Sigmoid colon (tissue), 7 donors: ENCODE results near the gene WNT2B. TPM values are rescaled to one million over a fixed set of nuclear protein-coding genes. Genes with fewer than 3 reads are reported as not detected.

ENCODE experiments used
- DNase-seq: peaks from one replicate; pipeline ENCODE4 v3.0.0-alpha.2; 2019
- H3K27ac ChIP-seq, 4 donors: fragments of 200-600 bp; sonication (generic); one replicate each; pipeline ENCODE4 v1.5.1; 2016 to 2019; ENCODE audit warnings: mild to moderate bottlenecking in 1 of 4
- H3K27me3 ChIP-seq, 3 donors: fragments of 200-600 bp; sonication (generic); one replicate each; pipeline ENCODE4 v1.5.1; 2019; ENCODE audit warnings: mild to moderate bottlenecking in 1 of 3
- H3K36me3 ChIP-seq, 4 donors: fragments of 200-600 bp; sonication (generic); one replicate each; pipeline ENCODE4 v1.5.1; 2016 to 2019
- H3K4me1 ChIP-seq, 4 donors: fragments of 200-600 bp; sonication (generic); one replicate each; pipeline ENCODE4 v1.5.1; 2017 to 2019
- H3K4me3 ChIP-seq, 4 donors: fragments of 200-600 bp; sonication (generic); one replicate each; pipeline ENCODE4 v1.5.1; 2017 to 2019; ENCODE audit warnings: mild to moderate bottlenecking in 2 of 4, moderate library complexity in 1 of 4
- H3K9me3 ChIP-seq, 4 donors: fragments of 200-600 bp in 3 of 4; sonication (generic) in 3 of 4; one replicate each; pipeline versions ENCODE4 v1.5.1 to v1.6.1; 2013 to 2019
- EP300 ChIP-seq, 4 donors: sonication (generic); formaldehyde crosslinking; IDR thresholded peaks; one replicate each; pipeline ENCODE4 v1.6.1; 2017; ENCODE audit warnings: antibody characterized with exemption in 4 of 4
- POLR2A ChIP-seq, 2 donors: fragments of 450-650 bp; IDR thresholded peaks; one replicate each; pipeline ENCODE4 v1.6.1; 2016; ENCODE audit warnings: antibody characterized with exemption in 2 of 2, mild to moderate bottlenecking in 2 of 2, moderate library complexity in 2 of 2
- POLR2AphosphoS5 ChIP-seq, 4 donors: sonication (generic); formaldehyde crosslinking; IDR thresholded peaks; one replicate each; pipeline ENCODE4 v1.6.1; 2017; ENCODE audit warnings: antibody characterized with exemption in 4 of 4
- WGBS, 2 donors: extraction: QIAGEN DNeasy Blood & Tissue Kit; methylation state at CpG; one replicate each; pipeline ENCODE4 v1.1.7; 2013; 5-methylcytosine and 5-hydroxymethylcytosine counted together
- intact Hi-C: fragments of 100-400 bp; cut with DNase I; formaldehyde crosslinking; loops from one replicate; pipeline ENCODE4 v1.15.1; 2023
- polyA plus RNA-seq, 3 donors: library from polyadenylated mRNA; stranded (reverse); fragments of 200-250 nt; gene quantifications; one replicate each; pipeline ENCODE4 v1.2.3, GENCODE V29; 2013
- total RNA-seq, 4 donors: library from RNA; depleted of rRNA; stranded (reverse); fragments of >200 nt; gene quantifications; one replicate each; pipeline ENCODE4 v1.1.0, GENCODE V29; 2016
- TF ChIP-seq, protein P1 (sequence below), 4 experiments: fragments of 450-650 bp in 3 of 4; fragments of 200-600 bp in 1 of 4; IDR thresholded peaks; one replicate each; pipeline ENCODE4 v1.5.1; 2016 to 2019; ENCODE audit warnings: antibody characterized with exemption in 4 of 4, mild to moderate bottlenecking in 3 of 4, moderate library complexity in 2 of 4
- donor health status: healthy with polysubstance abuse.
- donor health status: Bipolar disorder and iron deficiency.
- donor health status: healthy.

The WNT2B gene
- total and polyA plus RNA-seq, 7 donors = 1.2 to 4.2 (median 1.8) TPM

GRCh38 chr1:112557385-112557784 is 48.6 kb downstream of the WNT2B start:
- Histone ChIP-seq H3K9me3 (no peaks in the 10 kb centered on the region), H3K4me1 (no peaks in the 10 kb centered on the region), H3K27me3 (no peaks in the 10 kb centered on the region), H3K27ac (no peak overlapping the region), H3K4me3 (no peak overlapping the region), H3K36me3 (peaks cover 0 to 27% (median 3%) of the 10 kb centered on the region in 4 donors)
- 69 to 83% methylated on average over 1 of the region's 1 CpG for WGBS, 2 donors
- DNase-seq = no peak
- intact Hi-C loops = no loop called here
- TF ChIP-seq POLR2AphosphoS5 (IDR thresholded peaks at IDR 0.05) (no peak), EP300 (IDR thresholded peaks at IDR 0.05) (no peak), POLR2A (IDR thresholded peaks at IDR 0.05) (no peak)
- TF ChIP-seq, protein P1, sequence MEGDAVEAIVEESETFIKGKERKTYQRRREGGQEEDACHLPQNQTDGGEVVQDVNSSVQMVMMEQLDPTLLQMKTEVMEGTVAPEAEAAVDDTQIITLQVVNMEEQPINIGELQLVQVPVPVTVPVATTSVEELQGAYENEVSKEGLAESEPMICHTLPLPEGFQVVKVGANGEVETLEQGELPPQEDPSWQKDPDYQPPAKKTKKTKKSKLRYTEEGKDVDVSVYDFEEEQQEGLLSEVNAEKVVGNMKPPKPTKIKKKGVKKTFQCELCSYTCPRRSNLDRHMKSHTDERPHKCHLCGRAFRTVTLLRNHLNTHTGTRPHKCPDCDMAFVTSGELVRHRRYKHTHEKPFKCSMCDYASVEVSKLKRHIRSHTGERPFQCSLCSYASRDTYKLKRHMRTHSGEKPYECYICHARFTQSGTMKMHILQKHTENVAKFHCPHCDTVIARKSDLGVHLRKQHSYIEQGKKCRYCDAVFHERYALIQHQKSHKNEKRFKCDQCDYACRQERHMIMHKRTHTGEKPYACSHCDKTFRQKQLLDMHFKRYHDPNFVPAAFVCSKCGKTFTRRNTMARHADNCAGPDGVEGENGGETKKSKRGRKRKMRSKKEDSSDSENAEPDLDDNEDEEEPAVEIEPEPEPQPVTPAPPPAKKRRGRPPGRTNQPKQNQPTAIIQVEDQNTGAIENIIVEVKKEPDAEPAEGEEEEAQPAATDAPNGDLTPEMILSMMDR (IDR thresholded peaks at IDR 0.05) = no peak

- no peaks in the 10 kb centered on the region for H3K9me3 ChIP-seq
- peaks cover 0 to 31% (median 3%) of the 10 kb centered on the region in 4 donors for H3K36me3 ChIP-seq
- whole genome bisulfite sequencing, 2 donors = 94 to 95% methylated on average over 3 of the region's 3 CpGs
- no peak overlapping the region for H3K4me3 ChIP-seq
- intact Hi-C loops = no loop called here
- H3K27ac ChIP-seq = no peak overlapping the region
- no peak for DNase-seq
- H3K27me3 ChIP-seq = no peaks in the 10 kb centered on the region
- no peak for TF ChIP-seq POLR2A (IDR thresholded peaks at IDR 0.05)
- TF ChIP-seq EP300 (IDR thresholded peaks at IDR 0.05) = no peak
- no peak for TF ChIP-seq POLR2AphosphoS5 (IDR thresholded peaks at IDR 0.05)
- TF ChIP-seq, protein P1 (IDR thresholded peaks at IDR 0.05) = no peak
- no peaks in the 10 kb centered on the region for H3K4me1 ChIP-seq
Measured at GRCh38 chr1:112558634-112559033, 49.9 kb downstream of the WNT2B start.

- H3K36me3 ChIP-seq = peaks cover 0 to 14% (median 3%) of the 10 kb centered on the region in 4 donors
- no peaks in the 10 kb centered on the region for H3K4me1 ChIP-seq
- DNase-seq = no peak
- no peak overlapping the region for H3K4me3 ChIP-seq
- intact Hi-C loops = no loop called here
- no peaks in the 10 kb centered on the region for H3K9me3 ChIP-seq
- TF ChIP-seq EP300 (IDR thresholded peaks at IDR 0.05) = no peak
- no peak for TF ChIP-seq POLR2AphosphoS5 (IDR thresholded peaks at IDR 0.05)
- TF ChIP-seq, protein P1 (IDR thresholded peaks at IDR 0.05) = no peak
- TF ChIP-seq POLR2A (IDR thresholded peaks at IDR 0.05) = no peak
- H3K27ac ChIP-seq = no peak overlapping the region
- H3K27me3 ChIP-seq = no peaks in the 10 kb centered on the region
Measured at GRCh38 chr1:112563341-112563740, 54.6 kb downstream of the WNT2B start.

DNA sequence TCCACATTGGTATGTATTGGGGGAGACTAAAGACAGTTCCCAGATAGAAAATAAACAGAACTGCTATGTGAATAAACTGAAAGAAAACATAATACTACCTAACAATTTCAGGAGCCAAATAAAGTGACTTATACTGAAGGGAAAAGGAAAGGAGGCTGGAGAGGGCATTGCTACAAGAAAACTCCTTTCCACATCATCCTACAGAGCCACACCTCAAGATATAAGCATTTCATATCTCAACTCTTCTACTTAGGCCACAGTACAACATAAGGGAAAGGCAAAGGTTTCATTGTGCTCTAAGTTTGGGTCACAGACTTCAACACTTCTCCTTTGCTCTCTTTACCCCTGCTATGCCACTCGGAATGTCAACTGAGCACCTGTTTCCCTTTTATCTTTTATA is 55.3 kb downstream of the WNT2B start:
- peaks cover 0 to 14% (median 3%) of the 10 kb centered on the region in 4 donors for H3K36me3 ChIP-seq
- 76 to 88% methylated on average over 1 of the region's 1 CpG for WGBS, 2 donors
- intact Hi-C loops = no loop called here
- TF ChIP-seq, protein P1 (IDR thresholded peaks at IDR 0.05) = no peak
- TF ChIP-seq POLR2AphosphoS5 (IDR thresholded peaks at IDR 0.05) (no peak), POLR2A (IDR thresholded peaks at IDR 0.05) (no peak), EP300 (IDR thresholded peaks at IDR 0.05) (no peak)
- no peak for DNase-seq
- H3K4me3 ChIP-seq = no peak overlapping the region
- no peaks in the 10 kb centered on the region for H3K4me1 ChIP-seq
- no peaks in the 10 kb centered on the region for H3K9me3 ChIP-seq
- H3K27ac ChIP-seq = no peak overlapping the region
- no peaks in the 10 kb centered on the region for H3K27me3 ChIP-seq

- Histone ChIP-seq H3K27ac (no peak overlapping the region), H3K4me1 (no peaks in the 10 kb centered on the region), H3K27me3 (no peaks in the 10 kb centered on the region), H3K36me3 (peaks cover 0 to 27% (median 0%) of the 10 kb centered on the region in 4 donors), H3K9me3 (no peaks in the 10 kb centered on the region), H3K4me3 (no peak overlapping the region)
- intact Hi-C loops = no loop called here
- WGBS, 2 donors = 96 to 98% methylated on average over 1 of the region's 1 CpG
- TF ChIP-seq POLR2A (IDR thresholded peaks at IDR 0.05) = no peak
- no peak for TF ChIP-seq POLR2AphosphoS5 (IDR thresholded peaks at IDR 0.05)
- TF ChIP-seq, protein P1 (IDR thresholded peaks at IDR 0.05) = no peak
- no peak for TF ChIP-seq EP300 (IDR thresholded peaks at IDR 0.05)
- DNase-seq = no peak
Measured at GRCh38 chr1:112565800-112566199, 57.0 kb downstream of the WNT2B start.
